ENCODE results near the gene CYLD.
A peak's percentile ranks its signal among the peaks of the same experiment; 100 is the strongest.

The CYLD gene

DNA sequence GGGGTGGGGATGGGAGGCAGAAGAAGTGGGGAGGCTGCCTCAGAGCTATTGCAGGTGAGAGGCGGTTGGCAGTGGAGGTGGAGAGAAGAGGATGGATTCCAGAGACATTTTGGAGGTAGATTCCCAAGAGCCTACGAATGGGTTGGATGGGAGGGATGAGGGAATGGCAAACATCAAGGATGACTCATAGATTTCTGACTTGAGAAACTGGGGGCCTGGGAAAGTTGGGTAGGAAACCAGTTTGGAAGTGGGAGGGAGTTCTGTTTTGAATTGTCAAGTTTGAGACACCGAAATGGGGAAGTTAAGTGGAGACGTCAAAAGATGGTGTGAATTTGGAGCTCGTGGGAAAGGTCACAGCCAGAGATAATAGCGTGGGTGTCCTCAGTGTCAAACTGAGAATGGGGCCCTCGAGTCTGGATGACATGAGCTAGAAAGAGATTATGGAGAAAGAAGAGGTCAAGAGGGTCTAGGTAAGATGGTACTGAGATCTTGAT, 6.2 kb upstream of the CYLD start:
- no peak for DNase-seq (ENCODE audit: low read depth in 1 of 2, low spot score in 1 of 2)

DNA sequence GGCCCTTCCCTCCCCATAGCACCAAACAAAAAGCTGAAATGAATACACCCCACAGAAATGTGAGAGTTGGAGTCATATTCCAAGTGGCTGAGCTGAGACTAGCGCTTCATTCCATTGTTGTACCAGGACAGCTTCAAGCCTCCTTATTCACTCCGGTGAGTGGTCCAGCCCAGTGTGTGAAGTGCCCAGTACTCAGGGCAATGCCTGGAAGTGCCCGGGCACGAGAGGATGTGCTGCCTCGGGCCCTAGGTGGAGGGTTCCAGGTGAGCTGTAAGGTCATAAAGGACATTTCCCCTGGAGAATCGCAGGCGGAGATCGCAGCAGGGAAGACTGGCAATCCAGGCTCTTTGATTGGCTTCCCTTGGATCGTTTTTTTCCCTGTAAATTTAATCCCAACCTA, 5.4 kb upstream of the CYLD start:
- H3K27ac ChIP-seq (replicated peaks): no peak overlapping the region
- H3K27me3 ChIP-seq (ENCODE audit: insufficient read depth, poor library complexity, severe bottlenecking): no peaks in the 10 kb centered on the region
- H3K4me3 ChIP-seq (replicated peaks; ENCODE audit: insufficient read depth, low read length): no peak overlapping the region
- DNase-seq (ENCODE audit: low read depth in 1 of 2, low spot score in 1 of 2): no peak
- TF ChIP-seq, protein P1, sequence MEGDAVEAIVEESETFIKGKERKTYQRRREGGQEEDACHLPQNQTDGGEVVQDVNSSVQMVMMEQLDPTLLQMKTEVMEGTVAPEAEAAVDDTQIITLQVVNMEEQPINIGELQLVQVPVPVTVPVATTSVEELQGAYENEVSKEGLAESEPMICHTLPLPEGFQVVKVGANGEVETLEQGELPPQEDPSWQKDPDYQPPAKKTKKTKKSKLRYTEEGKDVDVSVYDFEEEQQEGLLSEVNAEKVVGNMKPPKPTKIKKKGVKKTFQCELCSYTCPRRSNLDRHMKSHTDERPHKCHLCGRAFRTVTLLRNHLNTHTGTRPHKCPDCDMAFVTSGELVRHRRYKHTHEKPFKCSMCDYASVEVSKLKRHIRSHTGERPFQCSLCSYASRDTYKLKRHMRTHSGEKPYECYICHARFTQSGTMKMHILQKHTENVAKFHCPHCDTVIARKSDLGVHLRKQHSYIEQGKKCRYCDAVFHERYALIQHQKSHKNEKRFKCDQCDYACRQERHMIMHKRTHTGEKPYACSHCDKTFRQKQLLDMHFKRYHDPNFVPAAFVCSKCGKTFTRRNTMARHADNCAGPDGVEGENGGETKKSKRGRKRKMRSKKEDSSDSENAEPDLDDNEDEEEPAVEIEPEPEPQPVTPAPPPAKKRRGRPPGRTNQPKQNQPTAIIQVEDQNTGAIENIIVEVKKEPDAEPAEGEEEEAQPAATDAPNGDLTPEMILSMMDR (IDR thresholded peaks at IDR 0.05; ENCODE audit: insufficient read depth, low read length): no peak
- TF ChIP-seq POLR2AphosphoS5 (IDR thresholded peaks at IDR 0.05; ENCODE audit: low read depth) (no peak), SPI1 (IDR thresholded peaks at IDR 0.05; ENCODE audit: borderline replicate concordance, low read depth) (no peak), GABPA (IDR thresholded peaks at IDR 0.05; ENCODE audit: low read depth) (no peak)
- TF ChIP-seq, protein P2, sequence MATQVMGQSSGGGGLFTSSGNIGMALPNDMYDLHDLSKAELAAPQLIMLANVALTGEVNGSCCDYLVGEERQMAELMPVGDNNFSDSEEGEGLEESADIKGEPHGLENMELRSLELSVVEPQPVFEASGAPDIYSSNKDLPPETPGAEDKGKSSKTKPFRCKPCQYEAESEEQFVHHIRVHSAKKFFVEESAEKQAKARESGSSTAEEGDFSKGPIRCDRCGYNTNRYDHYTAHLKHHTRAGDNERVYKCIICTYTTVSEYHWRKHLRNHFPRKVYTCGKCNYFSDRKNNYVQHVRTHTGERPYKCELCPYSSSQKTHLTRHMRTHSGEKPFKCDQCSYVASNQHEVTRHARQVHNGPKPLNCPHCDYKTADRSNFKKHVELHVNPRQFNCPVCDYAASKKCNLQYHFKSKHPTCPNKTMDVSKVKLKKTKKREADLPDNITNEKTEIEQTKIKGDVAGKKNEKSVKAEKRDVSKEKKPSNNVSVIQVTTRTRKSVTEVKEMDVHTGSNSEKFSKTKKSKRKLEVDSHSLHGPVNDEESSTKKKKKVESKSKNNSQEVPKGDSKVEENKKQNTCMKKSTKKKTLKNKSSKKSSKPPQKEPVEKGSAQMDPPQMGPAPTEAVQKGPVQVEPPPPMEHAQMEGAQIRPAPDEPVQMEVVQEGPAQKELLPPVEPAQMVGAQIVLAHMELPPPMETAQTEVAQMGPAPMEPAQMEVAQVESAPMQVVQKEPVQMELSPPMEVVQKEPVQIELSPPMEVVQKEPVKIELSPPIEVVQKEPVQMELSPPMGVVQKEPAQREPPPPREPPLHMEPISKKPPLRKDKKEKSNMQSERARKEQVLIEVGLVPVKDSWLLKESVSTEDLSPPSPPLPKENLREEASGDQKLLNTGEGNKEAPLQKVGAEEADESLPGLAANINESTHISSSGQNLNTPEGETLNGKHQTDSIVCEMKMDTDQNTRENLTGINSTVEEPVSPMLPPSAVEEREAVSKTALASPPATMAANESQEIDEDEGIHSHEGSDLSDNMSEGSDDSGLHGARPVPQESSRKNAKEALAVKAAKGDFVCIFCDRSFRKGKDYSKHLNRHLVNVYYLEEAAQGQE (IDR thresholded peaks at IDR 0.05; ENCODE audit: insufficient replicate concordance, low read depth): no peak

More for the DNA sequence above, 6.2 kb upstream of the CYLD start:
- no peak for TF ChIP-seq POLR2AphosphoS5 (IDR thresholded peaks at IDR 0.05; ENCODE audit: low read depth)
- TF ChIP-seq, protein P1 (IDR thresholded peaks at IDR 0.05; ENCODE audit: insufficient read depth, low read length): no peak
- TF ChIP-seq GABPA (IDR thresholded peaks at IDR 0.05; ENCODE audit: low read depth): no peak
- Histone ChIP-seq H3K27me3 (ENCODE audit: insufficient read depth, poor library complexity, severe bottlenecking) (no peaks in the 10 kb centered on the region), H3K27ac (replicated peaks) (no peak overlapping the region), H3K4me3 (replicated peaks; ENCODE audit: insufficient read depth, low read length) (no peak overlapping the region)

DNA sequence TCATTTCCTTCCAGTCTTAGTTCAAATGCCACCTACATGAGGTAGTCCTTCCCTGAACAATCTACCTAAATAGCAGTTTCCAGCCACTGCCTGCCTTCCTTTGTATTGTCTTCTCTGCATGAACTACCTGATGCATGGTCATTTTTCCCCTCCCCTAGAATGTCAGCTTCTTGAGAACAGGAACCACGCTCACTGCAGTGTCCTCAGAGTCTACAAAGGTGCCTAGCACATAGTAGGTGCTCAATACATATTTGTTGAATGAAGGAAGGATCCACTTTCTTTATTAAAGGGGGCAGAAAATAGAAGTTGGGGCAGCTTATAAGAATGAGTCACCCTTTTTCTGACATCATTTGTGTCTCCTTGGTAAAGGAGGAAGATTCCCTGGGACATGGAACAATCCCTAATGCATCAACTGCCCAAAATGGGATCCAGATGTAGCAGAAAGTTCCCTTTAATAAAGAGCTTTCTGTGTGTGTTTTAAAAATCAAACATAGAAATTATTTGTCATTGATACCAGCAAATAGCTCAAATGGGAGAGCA, 4.4 kb upstream of the CYLD start:
- Histone ChIP-seq H3K4me3 (replicated peaks; ENCODE audit: insufficient read depth, low read length) (no peak overlapping the region), H3K27ac (replicated peaks) (no peak overlapping the region), H3K27me3 (ENCODE audit: insufficient read depth, poor library complexity, severe bottlenecking) (no peaks in the 10 kb centered on the region)
- no peak for DNase-seq (ENCODE audit: low read depth in 1 of 2, low spot score in 1 of 2)
- TF ChIP-seq, protein P2 (IDR thresholded peaks at IDR 0.05; ENCODE audit: insufficient replicate concordance, low read depth): no peak
- no peak for TF ChIP-seq SPI1 (IDR thresholded peaks at IDR 0.05; ENCODE audit: borderline replicate concordance, low read depth)
- no peak for TF ChIP-seq GABPA (IDR thresholded peaks at IDR 0.05; ENCODE audit: low read depth)
- TF ChIP-seq POLR2AphosphoS5 (IDR thresholded peaks at IDR 0.05; ENCODE audit: low read depth): no peak
- TF ChIP-seq, protein P1 (IDR thresholded peaks at IDR 0.05; ENCODE audit: insufficient read depth, low read length): no peak

DNA sequence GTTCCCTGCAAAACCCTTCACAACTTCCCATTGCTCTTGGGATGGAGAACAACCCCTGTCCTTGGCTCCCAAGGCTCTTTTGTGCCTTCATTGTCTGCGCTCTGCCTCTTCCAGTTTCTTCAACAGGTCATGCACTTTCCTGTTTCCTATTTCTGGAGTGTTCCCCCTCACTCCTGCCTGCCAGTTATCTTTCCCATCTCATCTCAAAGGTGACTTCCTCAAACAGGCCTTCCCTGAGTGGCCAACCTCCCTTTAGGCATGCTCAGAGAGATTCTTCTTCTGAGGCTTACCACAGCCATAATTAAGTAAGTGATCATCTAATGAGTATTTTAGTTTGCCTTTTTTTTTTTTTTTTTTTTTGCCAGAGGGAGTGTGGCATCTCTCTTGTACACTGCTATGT, 2.9 kb upstream of the CYLD start:
- Histone ChIP-seq H3K27ac (replicated peaks) (no peak overlapping the region), H3K4me3 (replicated peaks; ENCODE audit: insufficient read depth, low read length) (no peak overlapping the region), H3K27me3 (ENCODE audit: insufficient read depth, poor library complexity, severe bottlenecking) (no peaks in the 10 kb centered on the region)
- no peak for DNase-seq (ENCODE audit: low read depth in 1 of 2, low spot score in 1 of 2)
- TF ChIP-seq SPI1 (IDR thresholded peaks at IDR 0.05; ENCODE audit: borderline replicate concordance, low read depth): peak; percentile 51; the same call in 1 of the 2 replicates
- TF ChIP-seq, protein P1 (IDR thresholded peaks at IDR 0.05; ENCODE audit: insufficient read depth, low read length): no peak
